PFSK-1 (cell line): ENCODE results near the gene S100A16.

Source experiments
- FOXP2 ChIP-seq: optimal IDR thresholded peaks from 2 replicates; pipeline ENCODE3; 2011; ENCODE audit warnings: borderline replicate concordance, control low read depth, inconsistent platforms; ENCODE audit not compliant: insufficient read depth; ENCODE audit errors: extremely low read length, extremely low read depth
- POLR2AphosphoS5 ChIP-seq: IDR thresholded peaks from 2 replicates; pipeline ENCODE4 v1.6.1; 2012; ENCODE audit warnings: low read depth, mild to moderate bottlenecking, control low read depth, low read length, moderate library complexity
- SIN3A ChIP-seq: IDR thresholded peaks from 2 replicates; pipeline ENCODE4 v1.6.1; 2012; ENCODE audit warnings: mild to moderate bottlenecking, low read length, moderate library complexity, borderline replicate concordance; ENCODE audit not compliant: insufficient read depth
- TAF1 ChIP-seq: IDR thresholded peaks from 2 replicates; pipeline ENCODE4 v1.6.1; 2012; ENCODE audit warnings: low read length, control low read depth, borderline replicate concordance; ENCODE audit not compliant: insufficient read depth
- TF ChIP-seq, protein P1 (sequence below), 2 experiments: IDR thresholded peaks; 2 replicates each; pipeline versions ENCODE4 v1.6.1 to v1.8.0; 2011 to 2012; ENCODE audit warnings: low read depth in 2 of 2, low read length in 2 of 2, control low read depth in 1 of 2, inconsistent platforms in 1 of 2, mild to moderate bottlenecking in 1 of 2, moderate library complexity in 1 of 2; ENCODE audit not compliant: insufficient read depth in 1 of 2

S100A16 gene

GRCh38 chr1:153578490-153578889 is 34.4 kb downstream of the S100A16 start:
- no peak for TF ChIP-seq POLR2AphosphoS5
- TF ChIP-seq SIN3A = no peak
- no peak for TF ChIP-seq FOXP2
- no peak for TF ChIP-seq TAF1
- TF ChIP-seq, protein P1, sequence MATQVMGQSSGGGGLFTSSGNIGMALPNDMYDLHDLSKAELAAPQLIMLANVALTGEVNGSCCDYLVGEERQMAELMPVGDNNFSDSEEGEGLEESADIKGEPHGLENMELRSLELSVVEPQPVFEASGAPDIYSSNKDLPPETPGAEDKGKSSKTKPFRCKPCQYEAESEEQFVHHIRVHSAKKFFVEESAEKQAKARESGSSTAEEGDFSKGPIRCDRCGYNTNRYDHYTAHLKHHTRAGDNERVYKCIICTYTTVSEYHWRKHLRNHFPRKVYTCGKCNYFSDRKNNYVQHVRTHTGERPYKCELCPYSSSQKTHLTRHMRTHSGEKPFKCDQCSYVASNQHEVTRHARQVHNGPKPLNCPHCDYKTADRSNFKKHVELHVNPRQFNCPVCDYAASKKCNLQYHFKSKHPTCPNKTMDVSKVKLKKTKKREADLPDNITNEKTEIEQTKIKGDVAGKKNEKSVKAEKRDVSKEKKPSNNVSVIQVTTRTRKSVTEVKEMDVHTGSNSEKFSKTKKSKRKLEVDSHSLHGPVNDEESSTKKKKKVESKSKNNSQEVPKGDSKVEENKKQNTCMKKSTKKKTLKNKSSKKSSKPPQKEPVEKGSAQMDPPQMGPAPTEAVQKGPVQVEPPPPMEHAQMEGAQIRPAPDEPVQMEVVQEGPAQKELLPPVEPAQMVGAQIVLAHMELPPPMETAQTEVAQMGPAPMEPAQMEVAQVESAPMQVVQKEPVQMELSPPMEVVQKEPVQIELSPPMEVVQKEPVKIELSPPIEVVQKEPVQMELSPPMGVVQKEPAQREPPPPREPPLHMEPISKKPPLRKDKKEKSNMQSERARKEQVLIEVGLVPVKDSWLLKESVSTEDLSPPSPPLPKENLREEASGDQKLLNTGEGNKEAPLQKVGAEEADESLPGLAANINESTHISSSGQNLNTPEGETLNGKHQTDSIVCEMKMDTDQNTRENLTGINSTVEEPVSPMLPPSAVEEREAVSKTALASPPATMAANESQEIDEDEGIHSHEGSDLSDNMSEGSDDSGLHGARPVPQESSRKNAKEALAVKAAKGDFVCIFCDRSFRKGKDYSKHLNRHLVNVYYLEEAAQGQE (IDR thresholded peaks at IDR 0.05; ENCODE audit: insufficient read depth in 1 of 2, low read depth in 2 of 2, low read length in 2 of 2) = no peak

DNA sequence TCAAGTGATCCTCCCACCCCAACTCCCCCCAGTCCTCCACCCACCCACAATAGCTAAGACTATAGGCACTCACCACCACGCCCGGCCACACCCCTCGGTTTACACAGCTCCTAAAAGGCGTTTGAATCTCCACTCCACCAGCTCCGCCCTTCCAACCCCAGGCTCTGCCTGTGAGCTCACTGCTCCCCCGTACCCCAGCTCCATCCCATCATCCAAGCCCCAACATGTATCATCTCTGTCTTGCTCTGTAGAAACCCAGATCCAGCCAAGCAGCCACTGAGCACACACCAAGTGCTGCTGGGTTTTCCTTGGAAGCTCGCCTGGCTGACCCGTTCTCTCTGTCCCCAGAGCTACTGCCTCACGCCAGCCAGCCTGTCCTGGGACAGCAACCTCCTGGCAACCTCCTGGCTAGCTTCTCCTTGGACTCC is 35.3 kb downstream of the S100A16 start:
- TF ChIP-seq, protein P1 (IDR thresholded peaks at IDR 0.05; ENCODE audit: insufficient read depth in 1 of 2, low read depth in 2 of 2, low read length in 2 of 2) = no peak
- TF ChIP-seq FOXP2 (no peak), POLR2AphosphoS5 (no peak), SIN3A (no peak), TAF1 (no peak)

GRCh38 chr1:153577138-153577537 is 35.8 kb downstream of the S100A16 start:
- TF ChIP-seq POLR2AphosphoS5 (no peak), TAF1 (no peak), FOXP2 (no peak), SIN3A (no peak)
- TF ChIP-seq, protein P1 (IDR thresholded peaks at IDR 0.05; ENCODE audit: insufficient read depth in 1 of 2, low read depth in 2 of 2, low read length in 2 of 2) = no peak

DNA sequence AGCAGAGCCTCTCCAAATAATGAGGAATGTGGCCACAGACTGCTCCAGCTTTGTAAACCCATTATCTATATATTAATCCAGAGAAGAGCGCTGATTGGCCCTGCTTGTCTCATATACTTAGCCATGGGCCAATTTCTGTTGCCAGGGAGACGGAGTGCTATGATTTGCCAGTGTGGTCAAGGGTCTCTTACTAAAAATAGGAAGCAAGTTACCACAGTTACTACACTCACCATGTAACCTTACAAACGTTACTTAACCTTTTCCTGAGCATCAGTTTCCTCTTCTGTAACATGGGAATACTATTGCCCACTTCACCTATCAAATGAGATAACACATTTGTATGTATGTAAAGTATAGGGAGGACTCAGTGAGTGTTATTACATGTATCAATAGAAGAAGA is 39.6 kb downstream of the S100A16 start:
- TF ChIP-seq, protein P1 (IDR thresholded peaks at IDR 0.05; ENCODE audit: insufficient read depth in 1 of 2, low read depth in 2 of 2, low read length in 2 of 2) = no peak
- no peak for TF ChIP-seq TAF1

GRCh38 chr1:153572569-153573015 is 40.3 kb downstream of the S100A16 start:
- TF ChIP-seq SIN3A (no peak), TAF1 (no peak; the same call in 1 of the 2 replicates), POLR2AphosphoS5 (no peak), FOXP2 (no peak)
- TF ChIP-seq, protein P1 (IDR thresholded peaks at IDR 0.05; ENCODE audit: insufficient read depth in 1 of 2, low read depth in 2 of 2, low read length in 2 of 2) = no peak
